ENCODE data around the gene KRTAP12-4.
"Not testable (repeated sequence)": the region's sequence is repeated elsewhere in the genome, so short reads cannot be mapped to it uniquely, and the experiment has no call there.

Gene KRTAP12-4

DNA sequence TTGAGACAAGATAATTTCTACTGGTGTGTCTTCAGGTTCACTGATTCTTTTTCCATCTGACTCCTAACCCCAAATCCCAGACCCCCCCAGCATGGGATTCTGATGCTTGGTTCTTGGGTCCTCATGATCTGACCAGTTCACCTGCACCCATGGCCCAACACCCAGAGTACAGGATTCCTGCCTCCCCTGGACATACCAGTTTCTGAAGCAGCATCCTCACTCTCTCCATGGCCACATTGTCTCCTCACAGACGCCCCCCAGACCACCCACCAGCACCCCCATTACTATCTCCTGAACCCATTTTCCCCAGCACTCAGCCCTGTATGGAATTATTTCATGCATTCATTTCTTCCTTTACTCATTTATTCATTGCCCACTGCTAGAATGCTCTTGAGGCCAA lies 2.4 kb upstream of the KRTAP12-4 start:
- DNase-seq (ENCODE audit: low spot score): no peak

- DNase-seq (ENCODE audit: low spot score): no peak
Observed at GRCh38 chr21:44653656-44654575, 543 bp downstream of the KRTAP12-4 start.

DNA sequence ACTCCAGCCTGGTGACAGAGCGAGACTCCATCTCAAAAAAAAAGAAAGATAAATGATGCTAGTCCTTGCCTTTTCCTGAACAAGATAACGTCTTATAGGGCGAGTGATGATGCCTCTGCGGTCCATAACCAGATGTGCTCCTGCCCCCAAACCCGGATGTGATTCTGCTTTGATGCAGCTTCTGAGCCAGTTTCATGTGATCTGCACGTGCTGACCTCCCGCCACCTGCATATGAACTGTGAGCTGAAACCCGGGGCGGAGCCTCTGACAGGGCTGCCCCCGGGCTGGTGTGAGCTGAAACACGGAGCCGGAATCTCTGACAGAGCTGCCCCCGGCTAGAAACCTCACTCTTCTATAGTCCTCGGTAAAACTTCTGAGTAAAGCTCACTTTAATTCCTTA lies 1.3 kb downstream of the KRTAP12-4 start:
- DNase-seq (ENCODE audit: low spot score): no peak

DNA sequence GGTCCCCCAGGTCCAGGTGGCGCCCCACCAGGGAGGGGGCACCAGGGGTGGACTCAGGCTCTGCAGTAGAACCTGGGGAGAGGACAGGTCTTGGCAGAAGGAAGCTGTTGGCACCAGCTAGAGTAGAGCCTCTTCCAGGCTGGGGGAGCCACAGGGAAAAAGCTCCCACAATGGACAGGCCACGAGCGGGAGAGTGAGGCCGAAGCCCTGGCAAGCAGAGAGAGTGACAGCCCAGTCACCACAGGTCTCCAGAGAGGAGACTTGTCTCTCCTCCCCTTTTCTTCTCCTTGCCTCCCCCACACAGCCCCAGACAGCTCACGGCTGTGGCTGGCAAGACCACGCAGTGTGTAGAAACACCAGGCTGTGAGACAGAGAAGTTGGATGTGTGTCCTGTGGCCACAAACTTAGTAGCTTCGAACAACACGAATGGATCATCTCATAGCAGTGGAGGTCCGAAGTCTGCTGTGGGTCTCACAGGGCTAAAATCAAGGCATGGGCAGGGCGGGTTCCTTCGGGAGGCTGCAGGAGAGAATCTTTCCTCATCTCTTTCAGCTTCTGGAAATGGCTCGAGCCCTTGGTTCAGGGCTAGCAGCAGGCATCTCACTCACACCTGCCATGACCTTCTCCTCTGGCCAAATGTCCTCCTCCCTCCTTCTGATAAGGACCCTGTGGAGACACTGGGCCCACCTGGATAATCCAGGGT lies 3.3 kb downstream of the KRTAP12-4 start:
- no peak for DNase-seq (ENCODE audit: low spot score)

DNA sequence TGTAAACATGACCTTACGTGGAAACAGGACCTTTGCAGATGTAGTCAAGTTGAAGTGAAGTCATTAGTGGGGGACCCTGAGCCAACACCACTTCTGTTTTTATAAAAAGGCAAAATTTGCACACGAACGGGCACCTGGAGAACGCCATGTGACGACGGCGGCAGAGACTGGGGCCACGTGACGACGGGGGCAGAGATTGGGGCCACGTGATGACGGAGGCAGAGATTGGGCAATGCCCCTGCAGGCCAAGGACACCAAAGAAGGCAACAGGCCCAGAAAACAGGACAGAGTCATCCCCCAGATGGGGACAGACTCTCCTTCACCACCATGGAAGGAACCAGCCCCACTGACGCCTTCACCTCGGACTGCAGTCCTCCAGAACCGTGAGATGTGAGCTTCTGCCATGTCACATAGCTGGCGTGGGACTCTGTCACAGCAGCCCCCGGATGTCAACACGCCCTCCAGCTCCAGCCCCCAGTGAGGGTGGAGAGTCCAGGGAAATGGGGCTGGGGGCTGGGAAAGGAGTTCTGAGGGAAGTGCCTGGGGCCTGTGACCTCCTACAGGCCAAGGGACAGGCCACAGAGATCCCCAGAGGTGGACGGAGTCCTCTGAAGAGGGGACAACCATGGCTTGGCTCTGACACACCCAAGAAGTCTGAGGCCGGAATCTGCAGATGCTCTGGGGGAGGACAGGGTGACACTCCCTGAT lies 4.0 kb downstream of the KRTAP12-4 start:
- no peak for DNase-seq (ENCODE audit: low spot score)

GRCh38 chr21:44649521-44650100 lies 4.8 kb downstream of the KRTAP12-4 start:
- DNase-seq (ENCODE audit: low spot score): no peak

DNA sequence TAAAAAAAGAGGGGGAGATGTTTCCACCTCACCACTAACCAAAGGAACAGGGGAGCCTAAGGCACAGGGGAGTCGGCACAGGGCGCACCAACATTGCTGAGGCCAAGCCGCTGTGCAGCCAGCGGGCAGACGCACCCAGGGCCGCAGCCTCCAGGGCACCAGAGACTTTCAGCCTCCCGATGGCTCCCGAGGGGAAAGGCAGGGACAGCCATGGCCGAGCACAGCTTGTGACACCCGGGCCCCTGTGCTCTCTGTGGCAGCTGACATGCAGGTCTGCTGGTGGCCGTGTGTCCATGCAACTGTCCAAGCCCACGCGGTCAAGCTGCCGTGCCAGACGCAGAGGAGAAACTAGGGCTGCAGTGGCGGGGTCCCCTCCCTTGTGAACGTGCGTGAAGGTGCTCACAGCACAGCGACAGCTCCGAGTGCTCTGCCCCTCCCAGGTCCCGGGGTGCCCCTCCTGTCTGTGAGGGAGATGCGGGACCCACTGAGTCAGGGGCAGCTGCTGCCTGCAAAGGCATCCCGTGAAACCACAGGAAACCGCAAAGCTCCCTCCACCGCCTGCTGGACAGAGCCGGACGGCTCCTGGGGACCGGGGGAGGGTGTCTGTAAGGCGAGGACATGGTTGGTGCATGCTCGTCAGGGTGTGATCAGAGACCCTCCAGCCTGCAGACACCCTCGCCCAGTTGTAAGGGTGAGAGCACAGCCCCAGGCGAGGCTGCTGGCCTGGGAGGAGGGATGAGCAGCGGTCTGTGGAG lies 5.7 kb downstream of the KRTAP12-4 start:
- DNase-seq (ENCODE audit: low spot score): no peak

DNA sequence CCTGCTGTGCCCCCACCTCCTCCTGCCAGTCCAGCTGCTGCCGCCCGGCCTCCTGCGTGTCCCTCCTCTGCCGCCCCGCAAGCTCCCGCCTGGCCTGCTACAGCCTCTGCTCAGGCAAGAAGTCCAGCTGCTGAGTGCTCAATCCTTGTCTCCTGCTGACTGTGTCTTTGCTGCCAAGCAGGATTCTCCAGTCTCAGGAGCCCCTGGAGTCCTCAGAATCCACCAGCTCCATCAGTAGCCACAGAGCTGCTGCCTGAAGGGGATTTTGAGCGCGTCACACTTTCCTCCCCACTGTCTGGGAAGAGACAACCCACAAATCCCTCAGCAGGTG lies 7.3 kb downstream of the KRTAP12-4 start:
- DNase-seq (ENCODE audit: low spot score): no peak

- DNase-seq (ENCODE audit: low spot score): not testable (repeated sequence)
Observed at GRCh38 chr21:44646366-44647221, 7.9 kb downstream of the KRTAP12-4 start, which contains the start of gene KRTAP10-11. TSS of gene KRTAP10-11 (plus strand) at chr21:44646414. CDS start at chr21:44646459, 45 bp downstream.

DNA sequence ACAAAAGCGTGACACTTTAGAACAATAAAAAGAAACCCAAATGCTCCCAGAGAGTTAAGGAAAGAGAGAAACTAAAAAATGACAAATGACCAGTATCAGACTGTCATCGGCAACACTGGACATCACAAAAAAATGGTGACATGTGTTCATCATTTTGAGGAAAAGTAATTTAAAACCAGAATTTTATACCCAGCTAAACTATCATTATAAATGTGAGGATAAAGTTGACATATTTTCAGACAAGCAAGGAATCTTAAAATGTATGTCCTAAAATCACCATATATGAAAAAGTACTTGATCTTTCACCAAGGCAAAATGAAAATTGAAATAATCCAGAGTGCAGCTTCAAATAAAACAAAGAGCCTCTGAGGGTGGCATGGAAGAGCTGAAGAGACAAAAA lies 9.6 kb downstream of the KRTAP12-4 start:
- DNase-seq (ENCODE audit: low spot score): no peak

DNA sequence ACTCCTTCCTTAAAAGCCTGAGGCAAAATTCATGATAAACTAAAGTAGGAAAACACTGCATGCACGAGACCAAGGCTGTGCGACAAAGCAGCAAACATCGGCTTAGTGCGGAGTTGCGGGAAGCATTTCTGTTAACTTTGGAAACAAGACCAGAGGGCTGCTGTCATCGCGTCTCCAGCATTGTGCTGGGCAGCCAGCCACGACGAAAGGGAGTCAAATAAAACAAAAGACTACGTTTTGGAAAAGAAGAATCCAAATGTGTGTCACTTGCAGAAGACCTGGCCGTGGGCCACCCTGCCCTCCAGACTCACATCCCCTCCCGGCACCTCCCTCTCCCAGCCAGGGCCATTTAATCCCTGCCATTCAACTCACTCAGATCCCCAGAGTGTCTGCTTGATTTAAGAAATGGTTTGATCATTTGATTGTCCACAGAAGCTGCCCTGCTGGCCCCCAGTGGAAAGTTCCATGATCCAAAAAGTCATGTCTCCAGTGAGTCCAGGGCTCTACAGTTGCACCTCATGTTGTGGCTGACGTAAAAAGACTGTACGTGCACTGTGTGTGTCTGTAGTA lies 10.6 kb downstream of the KRTAP12-4 start:
- no peak for DNase-seq (ENCODE audit: low spot score)

- DNase-seq (ENCODE audit: low spot score): no peak
Observed at GRCh38 chr21:44640761-44641160, 13.7 kb downstream of the KRTAP12-4 start.

GRCh38 chr21:44639331-44639655 lies 15.2 kb downstream of the KRTAP12-4 start:
- no peak for DNase-seq (ENCODE audit: low spot score)

- not testable (repeated sequence) for DNase-seq (ENCODE audit: low spot score)
Observed at GRCh38 chr21:44638506-44639330, 15.7 kb downstream of the KRTAP12-4 start.

DNA sequence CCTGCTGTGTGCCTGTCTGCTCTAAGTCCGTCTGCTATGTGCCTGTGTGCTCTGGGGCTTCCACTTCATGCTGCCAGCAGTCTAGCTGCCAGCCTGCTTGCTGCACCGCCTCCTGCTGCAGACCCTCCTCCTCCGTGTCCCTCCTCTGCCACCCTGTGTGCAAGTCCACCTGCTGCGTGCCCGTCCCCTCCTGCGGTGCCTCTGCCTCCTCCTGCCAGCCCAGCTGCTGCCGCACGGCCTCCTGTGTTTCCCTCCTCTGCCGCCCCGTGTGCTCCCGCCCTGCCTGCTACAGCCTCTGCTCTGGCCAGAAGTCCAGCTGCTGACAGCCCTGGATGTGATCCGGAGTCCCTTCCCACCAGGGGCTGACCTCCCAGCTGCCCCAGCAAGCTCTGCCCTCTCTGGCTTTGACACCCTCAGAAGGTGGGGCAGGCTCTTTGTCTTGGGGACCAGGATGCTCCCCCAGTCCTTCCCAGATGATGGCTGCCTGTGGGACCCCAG lies 16.6 kb downstream of the KRTAP12-4 start:
- DNase-seq (ENCODE audit: low spot score): not testable (repeated sequence)

- DNase-seq (ENCODE audit: low spot score): peak; percentile 18
Observed at GRCh38 chr21:44637018-44637850, 17.2 kb downstream of the KRTAP12-4 start, which contains the start of gene KRTAP10-10. TSS of gene KRTAP10-10 (plus strand) at chr21:44637356. CDS start at chr21:44637418, 62 bp downstream.

GRCh38 chr21:44636209-44637017 lies 18.0 kb downstream of the KRTAP12-4 start:
- DNase-seq (ENCODE audit: low spot score): no peak

All from Ammon's horn (tissue), 1 donor.